PC-3 (cell line): ENCODE data around the gene LMX1A. TPM values are rescaled to one million over a fixed set of nuclear protein-coding genes. Genes with fewer than 3 reads are reported as not detected.

Source experiments
- ATAC-seq: fragments of 200-7000 bp; cut with Tn5 transposase; 2 replicates; pipeline ENCODE4 v1.9.1; 2020; ENCODE audit warnings: mild to moderate bottlenecking, moderate library complexity
- BruUV-seq: library from RNA; stranded (reverse); fragments of 400-500 nt; replicated peaks from 2 replicates; lab custom pipeline; 2021; lab: Mats Ljungman, UMichigan
- CTCF ChIA-PET: fragments of 300-600 bp; sonication (Branson Sonifier 250); formaldehyde crosslinking; loops from one replicate; lab custom pipeline; 2022; ENCODE audit warnings: antibody characterized with exemption; lab: Charles Lee
- POLR2A ChIA-PET: fragments of 300-600 bp; sonication (Branson Sonifier 250); formaldehyde crosslinking; loops from one replicate; lab custom pipeline; 2022; ENCODE audit warnings: antibody characterized with exemption; ENCODE audit not compliant: unreplicated experiment; lab: Charles Lee
- DNase-seq: peaks from one replicate; pipeline ENCODE4 v3.0.0-alpha.2; 2015
- H2AFZ ChIP-seq: fragments of 300-600 bp; sonication (generic); 2 replicates; pipeline ENCODE4 v1.6.0; 2016; ENCODE audit warnings: antibody characterized with exemption, low read length
- H3F3A ChIP-seq: fragments of 300-600 bp; sonication (generic); one replicate; pipeline ENCODE4 v1.6.0; 2017; ENCODE audit warnings: antibody characterized with exemption, low read length, control low read depth, mild to moderate bottlenecking; ENCODE audit not compliant: unreplicated experiment
- H3K27ac ChIP-seq: fragments of 300-600 bp; sonication (generic); 2 replicates; pipeline ENCODE4 v1.5.1; 2016; ENCODE audit warnings: mild to moderate bottlenecking, low read length
- H3K27me3 ChIP-seq: fragments of 300-600 bp; sonication (generic); 2 replicates; pipeline ENCODE4 v1.6.1; 2016; ENCODE audit warnings: low read length, mixed read lengths
- H3K36me3 ChIP-seq: fragments of 300-600 bp; sonication (generic); 2 replicates; pipeline ENCODE4 v1.6.1; 2016; ENCODE audit warnings: low read depth, mixed run types, low read length, mixed read lengths
- H3K4me1 ChIP-seq: fragments of 300-600 bp; sonication (generic); 2 replicates; pipeline ENCODE4 v1.5.1; 2016; ENCODE audit warnings: low read length; ENCODE audit not compliant: insufficient read depth
- H3K4me2 ChIP-seq: fragments of 300-600 bp; sonication (generic); 2 replicates; pipeline ENCODE4 v1.6.0; 2016; ENCODE audit warnings: low read length
- H3K4me3 ChIP-seq: fragments of 300-600 bp; sonication (generic); 2 replicates; pipeline ENCODE4 v1.5.1; 2016; ENCODE audit warnings: mild to moderate bottlenecking, low read length, mixed read lengths
- H3K79me2 ChIP-seq: fragments of 300-600 bp; sonication (generic); 2 replicates; pipeline ENCODE4 v1.6.1; 2017; ENCODE audit warnings: low read length, mixed read lengths
- H3K9ac ChIP-seq: fragments of 300-600 bp; sonication (generic); 2 replicates; pipeline ENCODE4 v1.6.0; 2016; ENCODE audit warnings: mild to moderate bottlenecking, low read length
- H3K9me2 ChIP-seq: fragments of 300-600 bp; sonication (generic); replicated peaks from 2 replicates; pipeline ENCODE4 v1.6.1; 2016; ENCODE audit warnings: mixed run types, low read length, mixed read lengths
- H3K9me3 ChIP-seq: fragments of 300-600 bp; sonication (generic); 2 replicates; pipeline ENCODE4 v1.6.1; 2016; ENCODE audit warnings: low read length, mixed read lengths
- H4K20me1 ChIP-seq: fragments of 300-600 bp; sonication (generic); 2 replicates; pipeline ENCODE4 v1.6.1; 2016; ENCODE audit warnings: low read length, mixed read lengths
- CTCF ChIP-seq: fragments of 300-600 bp; sonication (generic); conservative IDR thresholded peaks from 2 replicates; pipeline ENCODE4 v1.5.1; 2017; ENCODE audit warnings: antibody characterized with exemption, low read depth, mild to moderate bottlenecking, low read length
- EZH2 ChIP-seq: fragments of 300-600 bp; sonication (generic); IDR thresholded peaks from one replicate; pipeline ENCODE4 v1.6.1; 2017; ENCODE audit warnings: antibody characterized with exemption, mild to moderate bottlenecking, low read length; ENCODE audit not compliant: unreplicated experiment
- EZH2phosphoT487 ChIP-seq: fragments of 300-600 bp; sonication (generic); IDR thresholded peaks from 2 replicates; pipeline ENCODE4 v1.6.1; 2018; ENCODE audit warnings: mild to moderate bottlenecking, antibody characterized with exemption, low read length, borderline replicate concordance
- intact Hi-C: fragments of 100-400 bp; cut with micrococcal nuclease; formaldehyde crosslinking; loops from 2 replicates; pipeline ENCODE4 v1.9.0; 2023
- total RNA-seq: library from RNA; depleted of rRNA; stranded (reverse); fragments of >200 nt; gene quantifications from 2 replicates; pipeline ENCODE4 v1.2.3, GENCODE V29; 2014

Gene LMX1A
- total RNA-seq, 1 experiment from 2014 or later, result not detected

- Histone ChIP-seq H3K9me3 (no peaks in the 10 kb centered on the region), H3K9ac (no peak overlapping the region), H3K36me3 (no peaks in the 10 kb centered on the region), H2AFZ (no peak overlapping the region), H3K9me2 (no peaks in the 10 kb centered on the region), H3K27me3 (no peaks in the 10 kb centered on the region), H3K4me2 (no peak overlapping the region), H3K27ac (no peak overlapping the region), H3K79me2 (no peaks in the 10 kb centered on the region), H3F3A (no peaks in the 10 kb centered on the region), H3K4me3 (no peak overlapping the region), H4K20me1 (no peaks in the 10 kb centered on the region), H3K4me1 (peaks cover 18% of the 10 kb centered on the region)
- BruUV-seq, result no TSS peak
- TF ChIP-seq EZH2phosphoT487 (no peak), EZH2 (no peak), CTCF (no peak)
- intact Hi-C loops, result loop anchor here (10.0 kb wide), 1 partner anchor 323 kb away; the partner anchor contains the start of gene ALDH9A1
- no peak for DNase-seq
- ChIA-PET CTCF (no interaction called here), POLR2A (no interaction called here)
- ATAC-seq, result no peak
These were observed 15.2 kb upstream of the LMX1A start for GRCh38 chr1:165371588-165372225.

DNA sequence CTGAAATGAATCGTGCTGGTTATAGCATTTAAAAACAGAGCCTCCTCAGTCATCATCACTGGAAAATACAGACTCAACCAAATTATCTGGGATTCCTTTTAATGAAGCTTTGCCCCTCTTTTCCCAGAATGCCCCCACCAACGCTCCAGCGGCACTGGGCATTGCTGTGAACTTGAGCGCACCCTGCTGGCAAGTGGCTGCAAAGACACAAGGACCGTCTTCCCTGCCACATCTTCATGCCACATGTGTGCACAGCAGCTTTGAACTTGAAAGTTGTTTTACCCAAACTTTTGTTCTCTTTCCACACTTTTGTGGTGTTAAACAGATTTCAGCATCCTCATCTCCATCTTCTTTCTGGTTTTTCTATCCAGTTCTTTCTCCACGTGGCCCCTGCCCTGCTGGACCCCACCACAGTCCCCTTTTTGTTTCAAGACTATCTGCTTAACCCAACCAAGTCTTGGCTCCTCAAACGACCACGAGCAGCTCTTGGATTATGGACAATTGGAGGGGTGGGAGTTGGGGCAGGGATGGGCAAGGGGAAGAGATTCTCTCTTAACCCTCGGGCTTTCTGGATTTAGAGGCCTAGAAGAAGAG, 12.8 kb upstream of the LMX1A start:
- ChIA-PET POLR2A (no interaction called here), CTCF (interaction anchor here (2.9 kb wide), 1 partner anchor 240 kb away, joined by 7 read pairs; no protein-coding TSS in a partner anchor)
- H3K4me3 ChIP-seq, result no peak overlapping the region
- H2AFZ ChIP-seq, result no peak overlapping the region
- H3K27me3 ChIP-seq, result no peaks in the 10 kb centered on the region
- peaks cover 14% of the 10 kb centered on the region for H3K4me1 ChIP-seq
- TF ChIP-seq EZH2 (no peak), CTCF (peak; percentile 95), EZH2phosphoT487 (no peak)
- H3K9me3 ChIP-seq, result no peaks in the 10 kb centered on the region
- H3K9me2 ChIP-seq, result no peaks in the 10 kb centered on the region
- H3K4me2 ChIP-seq, result no peak overlapping the region
- H3K36me3 ChIP-seq, result no peaks in the 10 kb centered on the region
- peak; percentile 73 for DNase-seq
- H3F3A ChIP-seq, result no peaks in the 10 kb centered on the region
- no peaks in the 10 kb centered on the region for H4K20me1 ChIP-seq
- BruUV-seq, result no TSS peak
- H3K27ac ChIP-seq, result no peak overlapping the region
- peak; percentile 61 for ATAC-seq
- no peak overlapping the region for H3K9ac ChIP-seq
- no peaks in the 10 kb centered on the region for H3K79me2 ChIP-seq
- intact Hi-C loops, result loop anchor here (1.0 to 10.0 kb wide), 2 partner anchors 225 to 255 kb away; no protein-coding TSS in a partner anchor
